GM18951 (cell line): Measurements from ENCODE around the gene HOXB5.

ENCODE experiments used
- POLR2A ChIP-seq: IDR thresholded peaks from 4 replicates; pipeline ENCODE4 v1.6.1; 2011; ENCODE audit warnings: mild to moderate bottlenecking; ENCODE audit not compliant: insufficient read length, insufficient read depth; ENCODE audit errors: extremely low read depth
- in situ Hi-C: fragments of 300-500 bp; cut with MboI; formaldehyde crosslinking; loops from one replicate; pipeline ENCODE4 v1.12.0; 2022; ENCODE audit warnings: low sequenced_read_pairs, mixed read lengths, inconsistent platforms; ENCODE audit not compliant: unreplicated experiment

HOXB5 gene

GRCh38 chr17:48593126-48593829, at the start of gene HOXB5:
Gene HOXB5, minus strand, starts transcription at chr17:48593779. Its CDS starts 97 bp downstream, at chr17:48593682.
- no peak for TF ChIP-seq POLR2A
- in situ Hi-C loops, result no loop called here

GRCh38 chr17:48642843-48643696, 49.5 kb upstream of the HOXB5 start:
- in situ Hi-C loops, result no loop called here
- TF ChIP-seq POLR2A, result no peak

- in situ Hi-C loops, result no loop called here
- TF ChIP-seq POLR2A, result no peak
These were observed 48.7 kb upstream of the HOXB5 start for GRCh38 chr17:48642059-48642842.

GRCh38 chr17:48641541-48642058, 48.0 kb upstream of the HOXB5 start:
- TF ChIP-seq POLR2A, result no peak
- in situ Hi-C loops, result no loop called here

- in situ Hi-C loops, result no loop called here
- no peak for TF ChIP-seq POLR2A
These were observed 47.2 kb upstream of the HOXB5 start for GRCh38 chr17:48640858-48641180.

DNA sequence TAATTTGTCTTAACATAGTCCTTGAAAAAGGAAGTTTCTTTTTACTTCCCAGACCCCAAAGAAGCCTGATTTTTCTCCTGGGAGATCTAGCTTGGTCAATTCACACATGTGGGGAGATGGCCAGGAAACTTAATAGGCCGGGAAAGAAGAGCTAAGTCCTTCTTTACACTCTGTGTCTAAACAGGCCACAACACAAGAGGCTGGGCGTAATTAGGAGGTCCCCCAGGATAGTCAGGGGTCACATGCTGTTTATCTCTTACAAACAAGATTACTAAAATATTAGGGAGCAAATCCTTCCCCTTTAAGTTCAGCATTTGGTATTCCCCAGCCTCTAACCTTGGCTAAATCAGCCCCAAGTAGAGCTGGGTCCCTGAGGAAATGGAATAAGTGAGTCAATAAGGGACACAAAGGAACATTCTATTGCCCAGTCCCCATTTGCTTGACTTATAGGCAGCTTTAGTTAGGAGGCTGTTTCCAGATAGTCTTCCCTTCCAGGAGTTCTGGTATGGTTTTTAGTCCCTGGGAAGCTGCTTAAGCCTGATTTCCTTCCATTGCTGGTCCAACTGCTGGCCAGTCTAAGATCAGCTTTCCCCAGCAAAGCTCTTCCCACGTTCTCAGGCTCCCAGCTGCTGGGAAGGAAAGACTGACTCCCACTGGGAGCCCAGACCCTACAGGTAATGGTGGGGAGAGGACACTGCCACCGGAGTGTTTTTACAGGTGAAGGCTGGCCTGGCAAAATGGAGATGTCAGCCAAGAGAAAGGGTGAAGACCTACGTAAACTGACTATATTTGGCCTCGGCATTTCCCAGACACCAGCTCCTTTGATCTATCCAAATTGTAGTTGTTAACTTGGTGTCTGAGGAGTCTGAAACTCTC, 46.6 kb upstream of the HOXB5 start:
- in situ Hi-C loops, result no loop called here
- no peak for TF ChIP-seq POLR2A

- in situ Hi-C loops, result no loop called here
These were observed 45.6 kb upstream of the HOXB5 start for GRCh38 chr17:48639136-48639535.

GRCh38 chr17:48637323-48638260, 44.0 kb upstream of the HOXB5 start:
- in situ Hi-C loops, result no loop called here
- no peak for TF ChIP-seq POLR2A

More at GRCh38 chr17:48639136-48639535, 45.6 kb upstream of the HOXB5 start:
- no peak for TF ChIP-seq POLR2A

DNA sequence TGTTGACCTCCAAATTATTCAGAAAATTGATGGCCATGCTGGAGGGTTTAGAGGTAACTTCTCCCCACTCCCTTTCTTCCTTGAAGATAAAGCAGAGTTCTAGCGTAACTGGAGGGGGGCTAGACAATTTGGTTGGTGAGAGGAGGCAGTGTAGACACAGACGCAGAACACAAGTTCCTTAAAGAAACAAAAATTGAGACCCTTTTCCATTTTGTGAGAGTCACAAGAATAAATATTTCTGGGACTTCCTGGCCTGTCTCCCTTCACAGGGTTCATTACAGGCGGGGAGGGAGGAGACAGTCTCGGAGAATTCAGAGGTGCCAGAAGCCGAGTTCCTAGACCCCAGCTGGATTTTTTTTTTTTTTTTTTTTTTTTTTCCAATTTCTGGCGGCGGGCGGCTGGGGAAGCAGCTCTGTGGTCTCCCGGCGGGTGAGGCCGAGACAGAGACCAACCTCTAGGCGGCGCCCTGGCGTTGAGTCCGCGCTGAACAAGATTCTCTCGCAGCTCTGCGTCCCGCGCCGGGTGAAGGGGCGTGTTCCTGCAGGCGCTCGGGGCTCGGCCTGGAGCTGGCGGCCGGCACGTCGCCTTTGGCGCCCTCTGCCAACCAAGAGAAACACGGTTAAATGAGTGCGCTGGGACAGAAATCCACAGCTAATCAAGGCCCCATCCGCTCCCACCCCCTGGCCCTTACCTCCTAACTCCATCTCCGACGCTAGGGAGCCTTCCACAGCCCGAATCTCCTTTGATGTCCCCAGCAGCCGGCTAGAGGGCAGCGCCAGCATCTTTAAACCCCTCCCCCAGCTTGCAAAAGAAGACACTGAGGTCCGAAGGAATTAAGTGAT, 42.8 kb upstream of the HOXB5 start:
- in situ Hi-C loops, result no loop called here
- no peak for TF ChIP-seq POLR2A

- in situ Hi-C loops, result no loop called here
These were observed 41.1 kb upstream of the HOXB5 start for GRCh38 chr17:48634493-48635208.

More at GRCh38 chr17:48634493-48635208, 41.1 kb upstream of the HOXB5 start:
- TF ChIP-seq POLR2A, result no peak
